Colon (tissue), 2 donors: ENCODE results near the gene CEACAM4.
A peak's percentile ranks its signal among the peaks of the same experiment; 100 is the strongest.

Source experiments
- FAIRE-seq: peaks from 2 replicates; lab custom pipeline; 2012; peaks lifted over from hg19 to GRCh38; lab: Jason Lieb, UNC
- donor health status: control.
- donor health status: control.

CEACAM4 gene

GRCh38 chr19:41617941-41618730 is 8.7 kb downstream of the CEACAM4 start:
- FAIRE-seq: no peak

GRCh38 chr19:41616792-41617621 is 9.9 kb downstream of the CEACAM4 start:
- no peak for FAIRE-seq

GRCh38 chr19:41615207-41615606 is 11.7 kb downstream of the CEACAM4 start:
- FAIRE-seq: no peak

GRCh38 chr19:41612483-41612882 is 14.4 kb downstream of the CEACAM4 start:
- no peak for FAIRE-seq

GRCh38 chr19:41610789-41611188 is 16.1 kb downstream of the CEACAM4 start:
- FAIRE-seq: no peak

DNA sequence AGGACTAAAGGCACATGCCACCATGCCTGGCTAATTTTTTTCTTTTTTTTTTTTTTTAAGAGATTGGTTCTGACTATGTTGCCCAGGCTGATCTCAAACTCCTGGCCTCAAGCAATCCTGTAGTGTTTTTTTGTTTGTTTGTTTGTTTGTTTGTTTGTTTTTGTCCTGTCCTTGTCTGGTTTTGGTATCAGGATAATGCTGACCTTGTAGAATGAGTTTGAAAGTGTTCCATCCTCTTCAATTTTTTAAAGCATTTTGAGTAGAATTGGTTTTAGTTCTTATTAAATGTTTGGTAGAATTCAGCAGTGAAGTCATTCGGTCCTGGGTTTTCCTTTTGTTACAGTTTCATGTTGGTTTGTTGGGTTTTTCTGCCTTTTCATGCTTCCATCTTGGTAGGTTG is 19.2 kb downstream of the CEACAM4 start:
- no peak for FAIRE-seq

- no peak for FAIRE-seq
Measured at GRCh38 chr19:41606215-41606837, 20.5 kb downstream of the CEACAM4 start.

DNA sequence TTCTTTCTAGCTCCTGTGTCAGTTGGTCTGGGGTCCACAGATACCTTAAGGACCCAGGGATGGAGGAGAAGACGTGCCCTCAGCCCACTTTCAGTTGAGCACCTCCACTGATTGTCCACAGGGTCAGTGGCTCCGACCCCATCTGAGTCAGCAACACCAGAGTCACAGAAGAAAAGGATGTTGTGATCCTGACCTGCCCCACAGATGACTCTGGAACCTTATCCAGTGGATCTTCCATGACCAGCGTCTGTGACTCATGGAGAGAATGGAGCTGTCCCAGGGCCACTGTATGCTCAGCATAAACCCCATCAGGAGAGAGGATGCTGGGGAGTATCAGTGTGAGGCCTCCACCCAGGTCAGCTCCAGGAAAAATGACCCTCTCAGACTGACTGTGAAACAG is 22.0 kb downstream of the CEACAM4 start:
- FAIRE-seq: no peak

GRCh38 chr19:41601771-41602170 is 25.1 kb downstream of the CEACAM4 start:
- FAIRE-seq: no peak

- FAIRE-seq: no peak
Measured at GRCh38 chr19:41599175-41599966, 27.5 kb downstream of the CEACAM4 start.

GRCh38 chr19:41597600-41598041 is 29.3 kb downstream of the CEACAM4 start:
- no peak for FAIRE-seq

GRCh38 chr19:41595890-41596280 is 31.0 kb downstream of the CEACAM4 start:
- no peak for FAIRE-seq

DNA sequence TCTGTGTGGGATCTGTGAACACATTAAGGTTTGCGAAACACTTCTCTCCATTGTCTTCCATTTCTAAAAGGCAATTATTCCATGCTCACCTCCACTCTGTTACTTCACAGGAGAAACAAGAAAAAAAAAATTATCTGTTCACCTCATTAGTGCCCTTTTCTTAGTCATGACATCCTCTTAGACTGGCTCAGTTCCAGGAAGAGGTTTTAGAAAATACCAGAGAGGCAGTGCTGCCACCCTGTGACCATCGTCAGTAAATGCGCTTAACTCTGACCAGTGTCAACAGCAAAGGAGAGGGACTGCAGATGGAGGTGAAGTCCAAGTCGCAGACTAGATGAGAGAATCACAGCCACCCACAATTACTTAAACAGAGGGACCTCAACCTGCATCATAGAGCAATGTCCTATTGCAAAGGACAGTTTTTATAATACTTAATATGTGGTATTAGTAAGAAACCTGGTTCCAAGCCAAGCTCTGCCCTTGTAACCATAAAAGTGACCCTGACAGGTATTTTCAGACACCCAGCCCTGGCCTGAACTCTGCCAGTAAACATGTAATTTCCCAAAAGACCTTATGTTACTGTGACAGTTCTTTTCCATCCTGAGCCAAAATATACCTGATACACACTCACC is 31.5 kb downstream of the CEACAM4 start:
- peak; percentile 62 for FAIRE-seq

- no peak for FAIRE-seq
Measured at GRCh38 chr19:41591951-41592562, 34.8 kb downstream of the CEACAM4 start.

DNA sequence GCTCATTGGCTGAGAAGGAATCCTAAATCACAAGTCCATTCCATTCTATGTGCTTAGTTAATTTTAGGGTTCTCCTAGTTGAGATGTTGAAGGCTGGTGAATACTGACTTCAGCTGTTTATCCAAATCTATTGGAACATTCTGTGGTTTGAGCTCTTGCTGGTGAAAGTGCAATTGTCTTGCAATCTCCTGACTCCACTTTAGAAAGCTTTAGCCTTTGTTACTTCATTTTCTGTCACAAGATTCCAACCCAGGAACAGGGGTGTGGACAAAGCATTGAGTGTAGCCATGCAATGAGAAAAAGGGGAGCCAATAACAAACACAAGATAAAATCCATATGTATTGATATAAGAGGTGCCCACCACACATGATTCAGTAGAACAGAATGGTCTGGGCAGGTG is 35.9 kb downstream of the CEACAM4 start:
- FAIRE-seq: no peak

DNA sequence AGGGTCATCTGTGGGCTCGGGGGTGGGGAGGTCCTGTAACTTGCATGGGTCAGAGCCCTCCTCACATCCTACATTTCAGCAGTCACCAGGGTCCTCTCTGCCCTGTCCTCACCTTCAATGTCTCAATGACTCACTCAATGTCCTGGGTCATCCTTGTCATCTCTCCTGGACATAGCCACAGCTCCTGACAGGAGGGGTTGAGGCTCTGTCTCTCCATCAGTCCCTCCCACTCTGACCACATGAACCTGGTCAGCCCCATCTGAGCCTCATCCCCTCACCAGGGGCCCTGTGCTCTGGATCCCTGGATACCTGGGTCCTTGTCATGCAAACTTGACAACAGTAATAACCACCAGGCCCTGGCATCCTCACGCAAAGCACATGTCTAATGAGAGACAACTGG is 37.5 kb downstream of the CEACAM4 start:
- no peak for FAIRE-seq

GRCh38 chr19:41588497-41589209 is 38.2 kb downstream of the CEACAM4 start:
- FAIRE-seq: no peak

GRCh38 chr19:41587838-41588210 is 39.0 kb downstream of the CEACAM4 start:
- no peak for FAIRE-seq

GRCh38 chr19:41587101-41587837 is 39.6 kb downstream of the CEACAM4 start:
- no peak for FAIRE-seq

GRCh38 chr19:41586064-41586463 is 40.8 kb downstream of the CEACAM4 start:
- FAIRE-seq: no peak
